RWPE2 (cell line): ENCODE measurements around the gene PKM.

ENCODE experiments used
- ATAC-seq: fragments of 200-7000 bp; cut with Tn5 transposase; 3 replicates; pipeline ENCODE4 v1.9.1; 2021; ENCODE audit warnings: low read depth
- DNase-seq: peaks from one replicate; pipeline ENCODE4 v3.0.0-alpha.2; 2020; ENCODE audit warnings: low spot score
- H3K27ac ChIP-seq: fragments of 450-650 bp; 2 replicates; pipeline ENCODE4 v1.5.1; 2017; ENCODE audit warnings: mild to moderate bottlenecking; ENCODE audit not compliant: poor library complexity, severe bottlenecking
- H3K27me3 ChIP-seq: fragments of 250-450 bp; sonication (Bioruptor Pico); 2 replicates; pipeline ENCODE4 v1.5.1; 2021; ENCODE audit warnings: mild to moderate bottlenecking, moderate library complexity; ENCODE audit not compliant: insufficient read depth, poor library complexity, severe bottlenecking
- H3K36me3 ChIP-seq: fragments of 250-450 bp; sonication (Bioruptor Pico); 2 replicates; pipeline ENCODE4 v1.5.1; 2020; ENCODE audit warnings: low read depth, mild to moderate bottlenecking, moderate library complexity
- H3K4me1 ChIP-seq: fragments of 250-450 bp; sonication (Bioruptor Pico); 2 replicates; pipeline ENCODE4 v1.5.1; 2021; ENCODE audit warnings: mild to moderate bottlenecking, moderate library complexity; ENCODE audit not compliant: insufficient read depth, poor library complexity, severe bottlenecking
- H3K4me3 ChIP-seq: fragments of 250-450 bp; sonication (Bioruptor Pico); 2 replicates; pipeline ENCODE4 v1.5.1; 2021; ENCODE audit warnings: mild to moderate bottlenecking, moderate library complexity; ENCODE audit not compliant: severe bottlenecking
- H3K9me3 ChIP-seq: fragments of 250-450 bp; sonication (Bioruptor Pico); 2 replicates; pipeline ENCODE4 v1.5.1; 2021; ENCODE audit warnings: mild to moderate bottlenecking, moderate library complexity; ENCODE audit not compliant: severe bottlenecking
- CTCF ChIP-seq: fragments of 450-650 bp; IDR thresholded peaks from one replicate; pipeline ENCODE4 v1.5.1; 2017; ENCODE audit warnings: mild to moderate bottlenecking, moderate library complexity; ENCODE audit not compliant: poor library complexity, severe bottlenecking

The PKM gene

DNA sequence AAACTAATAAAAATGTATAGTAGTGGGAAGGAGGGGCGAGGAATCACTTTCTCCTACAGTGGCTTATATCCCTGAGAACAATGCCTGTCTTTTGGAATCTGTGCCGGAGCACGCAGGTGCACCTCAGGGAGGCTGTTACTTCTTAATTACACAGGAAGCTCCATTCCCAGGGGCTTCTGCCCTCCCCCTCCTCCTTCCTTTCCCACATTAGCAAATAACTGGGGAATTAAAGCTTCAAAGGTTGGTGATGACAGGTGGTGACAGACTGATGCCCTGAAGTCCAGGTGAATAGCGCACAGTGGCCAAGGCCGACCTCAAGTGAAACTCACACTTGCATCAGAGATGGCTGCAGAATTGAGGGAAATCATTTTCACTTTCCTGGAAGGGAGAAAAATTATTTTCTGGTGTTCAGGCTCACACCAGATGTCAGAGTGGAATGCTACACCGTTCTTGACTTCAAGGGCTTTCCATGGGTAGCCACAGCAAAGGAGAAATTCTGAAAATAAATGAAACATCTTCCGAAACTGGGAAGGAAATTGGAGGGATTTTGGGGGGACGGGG lies 37.1 kb downstream of the PKM start:
- ATAC-seq (no peak), DNase-seq (no peak)
- Histone ChIP-seq H3K9me3 (no peaks in the 10 kb centered on the region), H3K27ac (no peak overlapping the region), H3K4me3 (no peak overlapping the region), H3K27me3 (no peaks in the 10 kb centered on the region), H3K4me1 (peaks cover 15% of the 10 kb centered on the region), H3K36me3 (peaks cover 13% of the 10 kb centered on the region)
- TF ChIP-seq CTCF = no peak

GRCh38 chr15:72192416-72192815 lies 38.6 kb downstream of the PKM start:
- 0 out of 2 replicates have a peak, but pooled peaks cover 7% of the 10 kb centered on the region for H3K36me3 ChIP-seq
- no peak for TF ChIP-seq CTCF
- DNase-seq (no peak), ATAC-seq (no peak)
- no peaks in the 10 kb centered on the region for H3K27me3 ChIP-seq
- no peak overlapping the region for H3K4me3 ChIP-seq
- peaks cover 23% of the 10 kb centered on the region for H3K4me1 ChIP-seq
- peak overlapping the region; percentile 5 for H3K27ac ChIP-seq
- H3K9me3 ChIP-seq = no peaks in the 10 kb centered on the region

DNA sequence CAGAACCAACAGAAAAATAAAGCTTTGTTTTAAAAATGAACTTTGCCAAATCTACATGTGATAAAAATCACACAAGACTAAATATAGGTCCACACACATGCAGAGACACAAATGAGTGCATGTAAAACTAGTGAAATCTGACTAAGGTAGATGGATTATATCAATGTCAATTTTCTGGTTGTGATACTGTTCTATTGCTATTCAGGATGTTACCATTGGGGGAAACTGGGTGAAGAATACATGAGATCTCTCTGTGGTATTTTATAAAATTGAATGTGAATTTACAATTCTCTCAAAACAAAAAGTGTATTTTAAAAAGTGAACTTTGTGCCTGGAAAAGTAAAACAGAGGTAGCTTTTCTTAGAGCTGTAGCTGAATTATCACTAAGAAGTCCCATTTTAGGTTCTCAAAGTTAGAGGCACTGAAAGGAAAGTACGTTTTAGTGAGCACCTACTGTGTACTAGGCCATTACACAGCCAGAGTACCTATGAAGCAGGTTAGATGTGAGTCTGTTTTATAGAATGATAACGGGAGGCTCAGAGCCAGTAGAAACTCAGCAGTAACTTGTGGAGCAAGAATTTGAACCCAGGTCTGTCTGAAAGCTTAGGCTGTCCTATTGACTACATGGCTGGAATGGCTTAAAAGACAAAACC lies 41.6 kb downstream of the PKM start:
- H3K9me3 ChIP-seq = no peaks in the 10 kb centered on the region
- no peak for DNase-seq
- no peak overlapping the region for H3K4me3 ChIP-seq
- ATAC-seq = no peak
- peaks cover 26% of the 10 kb centered on the region for H3K4me1 ChIP-seq
- no peaks in the 10 kb centered on the region for H3K27me3 ChIP-seq
- TF ChIP-seq CTCF = no peak
- 0 out of 2 replicates have a peak, but pooled peaks cover 7% of the 10 kb centered on the region for H3K36me3 ChIP-seq
- H3K27ac ChIP-seq = no peak overlapping the region

DNA sequence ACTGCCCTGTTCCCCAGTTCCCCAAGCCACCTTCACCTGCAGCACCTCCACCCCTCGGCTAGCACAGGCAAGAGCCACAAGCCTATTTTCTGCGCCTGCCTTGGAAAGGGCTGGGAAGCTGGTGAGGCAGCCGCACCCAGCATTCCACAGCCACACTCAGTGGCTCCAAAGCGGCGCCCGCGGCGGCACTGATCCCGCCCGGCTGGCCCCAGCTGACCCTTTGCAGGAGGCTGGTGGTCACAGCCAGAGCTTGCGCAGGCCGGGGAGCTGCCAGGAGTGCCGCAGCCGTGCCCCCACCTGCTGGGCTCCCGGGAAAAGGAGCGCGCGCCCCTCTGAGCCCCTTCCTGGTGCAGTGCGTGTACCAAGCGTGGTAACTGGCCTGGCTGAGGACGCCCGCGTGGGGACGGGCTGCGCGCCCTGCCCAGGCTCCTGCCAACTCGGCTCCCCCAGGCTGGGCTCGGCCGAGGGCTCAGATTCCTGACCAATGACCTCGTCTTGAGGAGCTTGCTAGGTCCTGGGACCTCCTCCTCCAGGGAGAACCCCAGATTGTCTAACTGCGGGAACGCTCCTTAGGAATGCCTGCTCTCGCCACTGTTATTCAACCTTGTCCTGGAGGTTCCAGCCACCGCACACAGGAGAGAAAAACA lies 46.7 kb downstream of the PKM start:
- ATAC-seq (peak; percentile 77), DNase-seq (peak; percentile 75)
- H3K4me3 ChIP-seq = no peak overlapping the region
- no peaks in the 10 kb centered on the region for H3K9me3 ChIP-seq
- H3K27me3 ChIP-seq = no peaks in the 10 kb centered on the region
- no peak overlapping the region for H3K27ac ChIP-seq
- H3K4me1 ChIP-seq = peaks cover 23% of the 10 kb centered on the region
- no peaks in the 10 kb centered on the region for H3K36me3 ChIP-seq
- no peak for TF ChIP-seq CTCF

DNA sequence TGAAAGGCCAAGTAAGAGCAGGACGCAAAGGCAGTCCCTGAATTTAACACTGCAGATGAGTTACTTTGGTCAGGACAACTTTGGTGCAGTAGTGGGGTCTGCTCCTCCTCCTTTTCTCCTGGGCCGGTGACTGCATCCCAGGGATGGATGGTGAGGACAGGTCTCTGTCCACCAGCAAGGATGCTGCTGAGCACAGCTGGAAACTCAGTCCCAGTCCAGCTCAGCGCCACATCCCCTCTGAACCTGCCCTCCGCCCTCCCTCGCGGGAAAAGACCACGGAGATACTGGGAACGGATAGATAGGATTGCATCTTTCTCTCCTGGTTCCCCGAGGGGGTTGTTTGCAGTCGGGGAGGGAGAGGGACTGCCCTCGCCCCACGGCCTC lies 47.2 kb downstream of the PKM start:
- Histone ChIP-seq H3K4me3 (no peak overlapping the region), H3K27ac (no peak overlapping the region), H3K4me1 (peaks cover 23% of the 10 kb centered on the region), H3K27me3 (no peaks in the 10 kb centered on the region), H3K9me3 (no peaks in the 10 kb centered on the region), H3K36me3 (no peaks in the 10 kb centered on the region)
- DNase-seq (peak; percentile 54), ATAC-seq (peak; percentile 1; the same call in 1 of the 3 replicates)
- TF ChIP-seq CTCF = no peak
